Hippocampal formation (tissue), 2 donors: ENCODE measurements around the gene PTPRU.
"Not testable (repeated sequence)": the region's sequence is repeated elsewhere in the genome, so short reads cannot be mapped to it uniquely, and the experiment has no call there.

Experiments
- DNase-seq, 2 donors: peaks; one replicate each; lab custom pipeline; 2025; lab: John Stamatoyannopoulos, UW

PTPRU gene

DNA sequence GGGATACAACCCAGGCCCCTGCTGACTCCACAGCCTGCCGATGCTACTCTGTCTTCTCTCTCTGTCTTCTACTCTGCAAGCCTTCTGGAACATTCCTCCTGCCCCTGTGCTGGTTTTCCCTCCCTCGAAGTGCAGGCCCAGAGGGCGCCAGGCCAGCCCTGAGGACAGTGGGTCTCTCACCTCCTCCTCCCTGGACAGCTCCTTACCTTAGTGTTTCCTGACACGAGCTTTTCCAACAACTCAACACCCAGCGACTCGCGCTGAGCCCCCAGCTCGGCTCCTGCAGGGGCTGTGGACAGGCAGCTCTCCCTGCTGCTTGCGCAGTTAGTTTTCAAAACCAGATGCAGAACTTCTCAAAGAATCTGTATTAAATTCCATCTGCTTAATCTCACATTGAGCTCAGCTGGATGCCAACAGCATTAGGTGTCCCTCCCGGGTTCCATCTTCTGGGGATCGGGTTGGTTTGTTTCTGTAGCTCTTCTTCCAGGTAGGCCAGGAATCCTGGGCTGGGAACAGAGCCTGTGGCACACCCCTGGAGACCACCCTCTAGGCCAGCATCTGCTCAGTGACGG is 54.2 kb downstream of the PTPRU start:
- DNase-seq, result no peak

DNA sequence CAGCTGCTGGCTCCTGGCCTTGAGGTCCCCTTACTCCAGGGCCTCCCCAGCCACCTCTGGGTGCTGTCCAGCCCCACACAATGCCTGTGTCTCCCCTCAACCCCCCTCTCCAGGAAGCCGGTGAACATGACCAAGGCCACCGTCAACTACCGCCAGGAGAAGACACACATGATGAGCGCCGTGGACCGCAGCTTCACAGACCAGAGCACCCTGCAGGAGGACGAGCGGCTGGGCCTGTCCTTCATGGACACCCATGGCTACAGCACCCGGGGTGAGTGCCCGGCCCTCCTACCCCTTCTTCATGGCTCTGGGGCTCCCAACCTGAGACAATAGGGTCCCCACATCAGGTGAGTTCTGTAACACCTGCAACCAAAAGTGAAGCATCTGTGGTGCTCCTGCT is 55.4 kb downstream of the PTPRU start:
- DNase-seq, result no peak

DNA sequence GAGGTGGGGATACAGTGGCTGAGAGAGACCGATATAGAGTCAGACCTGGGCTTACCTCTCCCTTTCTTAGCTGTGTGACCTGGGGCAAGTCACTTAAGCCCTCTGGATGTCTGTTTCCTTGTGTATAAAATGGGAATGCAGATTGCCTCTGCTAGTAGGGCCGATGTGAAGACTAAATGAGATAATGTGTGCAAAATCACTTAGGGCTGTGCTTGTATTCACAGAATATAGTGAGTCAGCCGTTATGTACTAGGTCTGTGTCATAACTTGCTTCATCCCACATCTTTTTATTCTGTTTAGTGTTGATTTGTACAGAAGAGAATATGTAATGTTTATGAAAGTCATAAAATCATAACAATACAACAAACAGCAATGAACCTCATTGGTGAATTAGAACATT is 56.0 kb downstream of the PTPRU start:
- no peak for DNase-seq

DNA sequence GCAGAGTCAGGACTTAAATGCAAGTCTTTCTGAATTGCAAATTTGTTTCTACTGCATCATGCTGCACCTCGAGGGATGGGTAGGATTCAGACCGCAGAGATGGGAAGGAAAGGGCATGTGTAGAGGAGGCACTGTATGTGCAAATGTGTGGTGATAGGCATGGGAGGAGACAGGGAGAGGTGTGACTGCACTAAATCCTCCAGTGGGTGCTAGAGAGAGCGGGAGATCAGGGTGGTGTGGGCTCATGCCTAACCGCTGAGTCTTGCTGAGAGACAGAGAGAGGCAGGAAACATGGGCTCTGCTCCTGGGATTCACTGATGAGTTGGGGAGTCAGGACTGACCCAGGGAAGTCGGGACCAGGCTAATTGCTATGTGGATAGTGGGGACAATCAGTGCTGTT is 61.1 kb downstream of the PTPRU start:
- DNase-seq, result no peak

DNA sequence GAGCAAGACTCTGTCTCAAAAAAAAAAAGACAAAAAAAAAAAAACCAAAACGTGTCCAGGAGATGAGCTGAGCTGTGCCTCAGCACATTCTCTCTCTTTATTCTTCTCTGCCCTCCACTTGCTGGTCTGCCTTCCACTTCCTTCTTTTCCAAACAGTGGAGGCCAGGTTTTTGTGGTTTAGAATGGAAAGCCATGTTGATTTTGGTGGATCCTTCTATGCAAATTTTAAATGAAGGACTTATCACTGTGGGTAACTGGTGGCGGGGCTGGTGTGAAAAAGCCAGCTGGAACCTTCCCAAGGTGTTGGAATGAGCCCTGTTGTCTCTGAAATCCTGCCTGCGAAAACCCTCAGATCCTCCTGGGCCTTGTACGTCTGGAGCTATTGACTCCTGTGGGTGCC is 61.9 kb downstream of the PTPRU start:
- no peak for DNase-seq

DNA sequence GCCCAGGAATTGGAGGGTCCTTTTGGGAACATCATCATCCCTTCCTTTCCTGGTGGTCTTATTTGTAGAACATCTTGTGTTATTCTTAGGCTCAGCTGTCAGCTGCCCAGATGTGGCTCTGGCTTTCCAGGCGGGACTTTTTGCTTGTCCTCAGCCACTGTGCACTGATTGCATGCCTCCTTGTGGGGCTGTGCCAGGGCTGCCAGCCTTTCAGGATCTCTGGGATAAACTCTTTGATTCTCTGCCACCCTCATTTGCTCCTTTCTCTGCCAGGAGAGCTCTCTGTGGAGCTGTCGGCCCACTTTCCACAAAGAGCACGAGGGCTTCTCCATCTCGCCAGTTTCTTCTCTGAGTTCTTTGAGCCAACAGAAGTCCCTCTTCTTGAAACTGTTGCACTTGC is 63.1 kb downstream of the PTPRU start:
- DNase-seq, result no peak

DNA sequence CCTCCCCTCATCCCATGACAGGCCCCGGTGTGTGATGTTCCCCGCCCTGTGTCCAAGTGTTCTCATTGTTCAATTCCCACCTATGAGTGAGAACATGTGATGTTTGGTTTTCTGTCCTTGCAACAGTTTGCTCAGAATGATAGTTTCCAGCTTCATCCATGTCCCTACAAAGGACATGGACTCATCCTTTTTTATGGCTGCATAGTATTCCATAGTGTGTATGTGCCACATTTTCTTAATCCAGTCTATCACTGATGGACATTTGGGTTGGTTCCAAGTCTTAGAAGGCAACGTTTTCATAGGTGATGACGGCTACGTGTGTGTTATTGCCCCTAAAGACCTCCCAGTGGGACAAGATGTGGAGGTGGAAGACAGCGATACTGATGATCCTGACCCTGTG is 65.4 kb downstream of the PTPRU start:
- DNase-seq, result not testable (repeated sequence)

DNA sequence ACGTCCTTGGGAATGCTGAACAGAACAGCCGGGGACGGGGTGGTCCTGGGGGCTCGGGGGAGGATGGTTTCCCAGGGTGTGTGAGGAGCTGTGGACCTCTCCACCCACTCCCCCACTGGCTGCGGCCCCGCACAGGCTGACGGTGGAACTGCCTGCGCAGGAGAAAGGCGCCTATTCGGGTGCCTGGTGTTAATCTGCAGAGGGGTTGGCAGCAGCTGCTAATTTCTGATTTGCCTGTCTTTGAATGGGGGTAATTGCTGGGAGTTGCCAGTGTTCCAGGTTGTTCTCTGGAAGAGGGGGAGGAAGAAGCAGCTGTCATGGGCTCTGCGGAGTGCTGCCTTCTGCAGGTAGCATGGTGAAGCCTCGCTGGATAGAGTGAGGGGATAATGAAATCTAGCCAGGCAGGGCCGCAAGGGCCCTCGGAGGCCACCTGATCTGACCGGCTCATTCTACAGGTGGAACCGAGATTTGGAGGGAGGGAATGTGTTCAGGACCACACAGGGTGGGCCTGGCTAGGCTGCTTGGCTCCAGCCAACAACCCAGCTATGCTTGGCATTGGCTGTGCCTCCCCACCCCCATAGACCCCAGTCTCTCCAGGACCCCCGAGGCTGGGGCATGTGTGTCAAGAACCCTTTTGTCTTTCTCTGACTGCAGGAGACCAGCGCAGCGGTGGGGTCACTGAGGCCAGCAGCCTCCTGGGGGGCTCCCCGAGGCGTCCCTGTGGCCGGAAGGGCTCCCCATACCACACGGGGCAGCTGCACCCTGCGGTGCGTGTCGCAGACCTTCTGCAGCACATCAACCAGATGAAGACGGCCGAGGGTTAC is 67.1 kb downstream of the PTPRU start:
- no peak for DNase-seq

DNA sequence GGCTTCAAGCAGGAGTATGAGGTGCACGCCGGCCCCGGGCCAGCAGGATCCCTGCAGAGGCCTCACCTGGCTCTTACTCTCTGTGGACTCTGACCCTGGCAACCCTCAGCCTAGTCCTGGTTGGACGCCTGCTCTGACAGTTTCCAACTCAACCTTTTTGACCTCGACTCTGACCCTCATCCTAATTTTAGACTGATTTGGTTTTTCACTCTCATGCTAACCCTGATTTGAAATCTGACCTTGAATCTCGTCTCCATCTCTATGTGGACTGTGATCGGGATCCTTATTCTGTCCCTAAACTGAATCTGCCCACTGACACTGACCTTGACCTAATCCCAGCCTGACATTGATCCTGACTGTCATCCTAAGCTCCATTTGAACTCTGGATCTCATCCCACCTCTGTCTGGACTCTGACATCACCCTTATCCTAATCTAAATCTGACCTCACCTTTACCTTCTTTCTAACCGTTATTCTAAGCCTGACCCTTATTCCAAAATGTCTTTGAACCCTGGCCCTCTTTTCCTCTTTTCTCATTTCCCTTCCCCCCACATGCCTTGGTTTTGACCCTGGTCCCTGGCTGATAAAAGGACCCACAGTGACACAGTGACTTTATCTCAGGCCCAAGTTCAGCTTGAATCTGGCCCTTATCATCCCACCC is 67.8 kb downstream of the PTPRU start:
- no peak for DNase-seq

DNA sequence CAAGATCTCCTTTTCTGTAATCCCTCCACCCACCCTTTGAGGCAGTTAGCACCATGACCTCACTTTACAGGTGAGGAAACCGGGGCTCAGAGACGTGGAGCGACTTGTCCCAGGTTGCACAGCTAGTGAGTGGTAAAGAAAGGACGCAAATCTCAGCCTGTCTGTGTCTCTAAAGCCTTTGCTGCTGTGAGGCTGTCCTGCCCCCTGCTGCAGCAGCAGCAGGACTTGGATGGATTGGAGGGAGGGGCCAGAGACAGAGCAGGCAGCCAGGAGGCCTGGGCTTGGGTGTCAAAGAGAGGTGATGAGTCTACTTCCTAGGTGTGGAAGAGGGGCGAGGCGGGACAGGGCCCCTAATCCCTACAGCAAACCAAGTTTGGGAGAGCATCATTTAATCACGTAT is 69.6 kb downstream of the PTPRU start:
- no peak for DNase-seq

DNA sequence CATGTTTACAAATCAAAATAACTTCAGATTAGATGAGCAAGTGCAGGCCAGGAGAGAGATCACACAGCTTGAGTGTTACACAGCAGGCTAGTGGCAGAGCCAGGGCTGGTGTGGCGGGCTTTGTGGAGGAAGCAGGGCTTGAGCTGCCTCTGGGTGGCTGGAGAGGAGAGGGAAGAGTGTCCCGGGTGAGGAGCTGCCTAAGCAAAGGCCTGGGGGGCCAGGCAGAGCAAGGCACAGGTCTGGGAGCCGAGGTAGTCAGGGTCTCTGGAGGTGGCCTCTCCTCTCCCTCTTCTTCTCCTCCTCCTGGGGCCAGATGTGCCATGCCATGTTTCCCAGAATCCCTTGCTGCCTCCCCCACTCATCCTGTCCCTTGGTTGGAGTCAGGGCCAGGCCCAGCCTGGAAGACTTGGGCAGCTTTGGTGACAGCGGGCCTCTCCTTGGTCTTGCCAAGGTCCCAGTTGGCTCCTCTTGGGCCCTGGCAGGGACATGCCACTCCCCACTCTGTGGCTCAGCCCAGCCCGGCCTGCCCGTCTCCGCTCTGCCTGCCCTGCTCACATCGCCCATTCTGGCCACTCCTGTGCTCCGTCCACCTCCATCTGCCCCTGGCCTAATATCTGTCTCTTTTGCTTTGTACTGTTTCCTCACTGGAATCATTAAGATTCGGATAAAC is 70.3 kb downstream of the PTPRU start:
- no peak for DNase-seq

DNA sequence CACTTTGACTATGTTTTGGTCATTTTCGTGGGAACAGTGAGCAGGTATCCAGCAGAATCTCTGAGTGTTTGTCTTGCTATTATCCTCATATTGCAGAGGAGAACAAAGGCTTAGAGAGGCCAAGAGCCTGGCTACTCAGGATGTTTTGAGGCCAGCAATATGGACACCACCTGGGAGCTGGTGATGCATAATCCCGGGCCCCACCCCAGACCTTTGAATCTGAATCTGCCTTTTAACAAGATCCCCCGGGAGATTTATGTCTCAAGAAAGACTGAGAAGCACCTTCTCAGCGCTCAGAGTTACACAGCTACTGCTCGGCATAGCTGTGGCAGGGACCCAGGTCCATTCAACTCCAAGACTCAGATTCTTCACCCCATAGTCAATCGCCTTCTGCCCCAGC is 72.8 kb downstream of the PTPRU start:
- no peak for DNase-seq

DNA sequence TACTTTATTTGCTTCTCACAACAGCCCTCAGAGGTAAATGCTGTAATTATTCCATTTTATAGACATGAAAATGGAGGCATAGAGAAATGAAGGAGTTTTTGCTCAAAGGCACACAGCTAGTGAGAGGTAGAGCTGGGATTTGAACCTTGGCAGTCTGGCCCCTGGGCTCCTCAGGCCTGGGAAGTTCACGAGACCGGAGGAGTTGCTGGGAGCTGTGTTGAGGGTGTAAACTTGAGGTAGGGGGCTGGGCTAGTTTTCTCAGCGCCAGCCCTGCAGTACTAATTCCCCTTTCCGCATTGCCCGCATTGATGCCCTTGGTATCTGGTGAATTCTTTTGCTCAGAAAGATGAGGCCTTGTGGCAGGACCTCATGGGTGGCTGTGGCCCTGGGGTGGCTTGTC is 73.3 kb downstream of the PTPRU start:
- DNase-seq, result no peak

DNA sequence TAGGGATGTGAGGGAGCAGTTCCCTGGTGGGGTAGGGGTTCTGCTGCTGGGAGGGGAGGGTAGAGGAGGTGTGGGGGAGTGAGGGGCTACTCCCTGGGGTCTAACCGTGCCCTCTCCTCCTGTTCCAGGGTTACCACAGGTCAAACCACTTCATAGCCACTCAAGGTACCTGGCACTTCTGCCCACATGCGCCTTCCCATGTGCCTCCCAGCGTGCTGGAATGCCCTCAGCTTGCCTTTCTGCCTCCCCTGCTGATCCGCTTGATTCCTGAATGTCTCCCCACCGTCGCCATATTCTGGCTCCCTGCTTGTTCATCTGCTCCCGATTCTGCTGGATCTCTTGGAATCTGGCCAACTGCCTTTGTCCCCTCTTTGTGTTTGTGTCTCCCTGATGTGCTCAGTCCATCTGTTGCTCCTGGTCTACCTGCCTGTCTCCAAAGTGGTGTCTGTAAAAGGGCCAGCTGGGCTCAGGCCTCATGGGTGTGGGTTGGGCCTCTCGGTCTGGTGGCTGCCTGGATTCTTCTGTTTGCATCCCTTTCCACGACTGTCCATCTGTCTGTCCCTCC is 74.4 kb downstream of the PTPRU start:
- no peak for DNase-seq

DNA sequence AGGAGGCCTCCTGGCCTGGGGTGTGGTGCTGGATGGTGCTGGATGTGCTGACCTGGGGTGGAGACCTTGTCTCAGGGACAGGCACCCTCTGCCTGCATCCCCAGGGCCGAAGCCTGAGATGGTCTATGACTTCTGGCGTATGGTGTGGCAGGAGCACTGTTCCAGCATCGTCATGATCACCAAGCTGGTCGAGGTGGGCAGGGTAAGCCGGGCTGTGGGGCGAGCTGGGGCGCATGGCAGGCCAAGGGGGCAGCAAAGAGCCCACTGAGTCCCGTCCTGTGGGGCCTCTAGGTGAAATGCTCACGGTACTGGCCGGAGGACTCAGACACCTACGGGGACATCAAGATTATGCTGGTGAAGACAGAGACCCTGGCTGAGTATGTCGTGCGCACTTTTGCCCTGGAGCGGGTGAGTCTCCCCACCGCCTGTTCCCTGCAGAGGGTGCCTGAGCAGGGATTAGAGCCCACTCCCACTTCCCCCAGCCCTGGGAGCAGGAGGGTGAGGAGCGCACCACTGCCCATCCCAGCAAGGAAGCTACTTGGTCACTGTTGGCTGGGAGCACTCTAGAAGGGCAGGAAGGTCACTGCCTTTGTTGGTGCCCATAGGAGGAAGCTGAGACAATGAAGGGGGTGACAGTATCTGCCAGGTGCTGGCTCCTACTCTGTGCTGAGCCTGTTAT is 75.2 kb downstream of the PTPRU start:
- DNase-seq, result no peak

DNA sequence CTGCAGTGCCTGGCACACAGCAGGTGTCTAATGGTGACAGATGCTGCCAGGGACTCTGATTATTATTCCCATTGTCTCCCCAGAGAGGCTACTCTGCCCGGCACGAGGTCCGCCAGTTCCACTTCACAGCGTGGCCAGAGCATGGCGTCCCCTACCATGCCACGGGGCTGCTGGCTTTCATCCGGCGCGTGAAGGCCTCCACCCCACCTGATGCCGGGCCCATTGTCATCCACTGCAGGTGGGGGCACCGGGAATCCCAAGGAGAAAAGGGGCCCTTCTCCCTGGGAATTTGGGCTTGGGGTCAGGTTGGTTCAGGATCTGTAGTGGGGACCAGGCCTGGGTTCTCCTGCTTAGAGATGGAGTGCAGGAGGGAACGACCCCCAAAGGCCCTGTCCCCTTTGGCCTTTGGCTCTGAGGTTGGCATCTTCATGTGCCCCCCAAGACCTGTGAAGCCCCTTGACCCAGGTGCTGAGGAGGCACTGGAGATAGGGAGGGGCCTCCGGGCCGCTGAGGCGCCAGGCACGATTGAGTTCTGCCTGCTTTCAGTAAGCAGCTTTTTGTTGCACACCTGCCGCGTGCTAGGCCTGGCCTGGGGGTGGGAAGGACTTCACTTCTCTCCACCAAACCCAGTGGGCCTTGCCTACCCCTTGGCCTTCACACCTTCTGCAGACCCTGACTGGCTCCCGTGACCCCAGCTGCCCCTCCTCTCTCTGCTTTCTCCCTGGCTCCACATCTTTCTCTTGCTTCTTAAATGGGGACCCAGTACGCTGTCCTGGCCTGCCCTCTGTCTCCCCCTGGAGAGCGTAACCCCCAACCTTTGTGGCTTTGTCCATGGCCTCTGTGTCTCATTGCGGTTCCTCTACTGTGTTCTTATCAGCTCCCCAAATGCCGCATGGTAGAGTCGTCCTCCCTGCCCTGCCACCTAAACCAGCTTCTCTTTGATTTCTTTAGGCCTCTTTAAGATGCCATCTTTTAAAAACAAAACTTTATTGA is 76.4 kb downstream of the PTPRU start:
- DNase-seq, result no peak

DNA sequence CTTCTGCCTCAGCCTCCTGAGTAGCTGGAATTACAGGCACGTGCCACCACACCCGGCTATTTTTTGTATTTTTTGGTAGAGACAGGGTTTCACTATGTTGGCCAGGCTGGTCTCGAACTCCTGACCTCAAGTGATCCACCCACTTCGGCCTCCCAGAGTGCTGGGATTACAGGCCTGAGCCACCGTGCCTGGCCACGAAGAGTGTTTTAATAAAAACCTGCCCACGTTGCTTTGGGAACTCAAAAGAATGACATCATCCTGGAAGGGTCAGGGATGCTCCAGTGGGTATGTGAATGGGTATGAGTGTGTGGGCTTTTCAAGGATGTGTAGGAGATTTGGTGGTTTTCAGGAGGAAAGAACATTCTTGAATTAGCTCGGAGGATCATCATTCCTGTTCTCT is 78.4 kb downstream of the PTPRU start:
- not testable (repeated sequence) for DNase-seq

DNA sequence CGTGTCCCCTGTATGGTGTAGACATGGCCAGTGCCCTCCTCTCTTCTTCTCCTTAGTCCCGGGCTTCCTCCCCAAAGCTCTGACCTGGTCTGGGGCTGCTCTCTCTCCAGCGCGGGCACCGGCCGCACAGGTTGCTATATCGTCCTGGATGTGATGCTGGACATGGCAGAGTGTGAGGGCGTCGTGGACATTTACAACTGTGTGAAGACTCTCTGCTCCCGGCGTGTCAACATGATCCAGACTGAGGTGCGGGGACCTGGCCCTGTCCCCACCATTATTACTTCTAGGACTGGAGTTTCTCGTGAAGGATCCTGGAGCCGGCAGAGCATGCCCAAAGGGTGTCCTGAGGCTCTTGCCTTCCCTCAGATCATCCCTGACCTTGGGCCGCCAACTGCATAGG is 78.9 kb downstream of the PTPRU start:
- DNase-seq, result no peak

DNA sequence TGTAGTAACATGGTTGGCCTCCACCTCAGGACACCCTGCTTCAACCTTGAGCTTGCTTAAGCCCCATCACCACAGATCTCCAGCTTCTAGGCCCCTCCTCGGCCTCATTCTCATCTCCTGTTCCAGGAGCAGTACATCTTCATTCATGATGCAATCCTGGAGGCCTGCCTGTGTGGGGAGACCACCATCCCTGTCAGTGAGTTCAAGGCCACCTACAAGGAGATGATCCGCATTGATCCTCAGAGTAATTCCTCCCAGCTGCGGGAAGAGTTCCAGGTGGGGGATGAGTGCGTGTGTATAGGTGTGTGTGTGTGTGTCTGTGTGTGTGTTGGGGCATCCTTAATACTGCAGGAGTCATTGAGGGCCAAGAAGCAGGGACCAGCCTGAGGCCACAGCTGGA is 79.6 kb downstream of the PTPRU start:
- no peak for DNase-seq

DNA sequence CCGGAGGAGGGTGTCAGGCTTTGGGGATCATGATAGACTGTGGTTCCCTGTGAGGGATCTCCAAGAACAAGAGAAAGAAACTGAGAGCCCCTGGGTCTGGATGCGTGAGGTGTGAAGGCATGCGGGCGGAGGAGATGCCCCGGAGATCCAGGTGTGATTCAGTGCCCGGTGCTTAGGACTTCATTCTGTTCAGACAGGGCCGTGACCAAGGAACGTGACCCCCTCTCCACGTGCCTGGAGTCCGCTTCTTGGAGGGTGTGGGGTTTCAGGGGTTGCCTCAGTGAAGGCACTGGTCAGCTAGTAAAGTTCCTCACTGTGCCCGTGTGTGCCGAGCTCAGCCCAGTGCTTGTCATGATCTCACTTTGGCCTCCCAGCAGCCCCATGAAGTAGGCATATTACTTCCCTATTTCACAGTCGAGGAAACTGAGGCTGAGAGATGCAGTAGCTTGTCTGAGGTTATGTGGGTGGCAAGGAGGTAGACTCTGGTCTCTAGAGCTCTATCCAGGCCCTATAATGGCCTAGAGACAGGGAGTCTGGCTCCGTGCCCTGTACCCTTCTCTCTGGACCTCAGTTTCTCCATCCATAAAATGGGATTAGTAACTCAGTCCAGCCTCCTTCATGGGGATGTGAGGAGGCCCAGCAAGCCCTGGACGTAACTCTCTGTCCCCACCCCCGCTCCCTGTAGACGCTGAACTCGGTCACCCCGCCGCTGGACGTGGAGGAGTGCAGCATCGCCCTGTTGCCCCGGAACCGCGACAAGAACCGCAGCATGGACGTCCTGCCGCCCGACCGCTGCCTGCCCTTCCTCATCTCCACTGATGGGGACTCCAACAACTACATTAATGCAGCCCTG is 81.0 kb downstream of the PTPRU start:
- DNase-seq, result no peak
